Measurements from ENCODE around the gene CAPZA1. TPM values are rescaled to one million over a fixed set of nuclear protein-coding genes. Genes with fewer than 3 reads are reported as not detected.

Gene CAPZA1
- total RNA-seq, 2 donors from 2014 or later: 87.4 to 104 TPM

Small RNA genes within 50 kb of the gene (small RNA-seq; reads per million reads assigned to genes)
- 0 reads per million in 2 donors for gene RNU7-70P

Other genes starting within 250 kb of the CAPZA1 start
- 10 to 100 TPM; 10.6 to 15.2 TPM for gene CTTNBP2NL, start 223.6 kb upstream of the CAPZA1 start, total RNA-seq
- gene WNT2B, start 110.9 kb upstream of the CAPZA1 start, total RNA-seq: 10 to 100 TPM in 1 of 2 donors, 1 to 10 TPM in 1; 3.2 to 19.7 TPM
- gene ST7L, start 691 bp upstream of the CAPZA1 start, total RNA-seq: 10 to 100 TPM; 22.7 to 28.4 TPM
- gene MOV10, start 54.8 kb downstream of the CAPZA1 start, total RNA-seq: 100 to 1,000 TPM in 1 of 2 donors, 10 to 100 TPM in 1; 47.0 to 169 TPM
- gene RHOC, start 87.3 kb downstream of the CAPZA1 start, total RNA-seq: 100 to 1,000 TPM; 272 to 373 TPM
- 10 to 100 TPM in 1 of 2 donors, 1 to 10 TPM in 1; 2.0 to 16.8 TPM for gene PPM1J, start 95.5 kb downstream of the CAPZA1 start, total RNA-seq